Measurements from ENCODE around the gene SLC24A3.

Gene SLC24A3

GRCh38 chr20:19552221-19553180, 340.1 kb downstream of the SLC24A3 start:
- DNase-seq (ENCODE audit: low read depth): peak; percentile 30
- TF ChIP-seq CTCF (IDR thresholded peaks at IDR 0.05; ENCODE audit: insufficient read depth, low read depth, low read length, missing control alignments): no peak
- no peak overlapping the region for H3K4me3 ChIP-seq (ENCODE audit: low read length)

GRCh38 chr20:19554666-19555065, 342.2 kb downstream of the SLC24A3 start:
- no peak overlapping the region for H3K4me3 ChIP-seq (ENCODE audit: low read length)
- TF ChIP-seq CTCF (IDR thresholded peaks at IDR 0.05; ENCODE audit: insufficient read depth, low read depth, low read length, missing control alignments): no peak
- no peak for DNase-seq (ENCODE audit: low read depth)

GRCh38 chr20:19555726-19556125, 343.3 kb downstream of the SLC24A3 start:
- no peak overlapping the region for H3K4me3 ChIP-seq (ENCODE audit: low read length)
- no peak for TF ChIP-seq CTCF (IDR thresholded peaks at IDR 0.05; ENCODE audit: insufficient read depth, low read depth, low read length, missing control alignments)
- no peak for DNase-seq (ENCODE audit: low read depth)

GRCh38 chr20:19557291-19557690, 344.8 kb downstream of the SLC24A3 start:
- H3K4me3 ChIP-seq (ENCODE audit: low read length): no peak overlapping the region
- DNase-seq (ENCODE audit: low read depth): no peak
- no peak for TF ChIP-seq CTCF (IDR thresholded peaks at IDR 0.05; ENCODE audit: insufficient read depth, low read depth, low read length, missing control alignments)

- TF ChIP-seq CTCF (IDR thresholded peaks at IDR 0.05; ENCODE audit: insufficient read depth, low read depth, low read length, missing control alignments): no peak
- no peak overlapping the region for H3K4me3 ChIP-seq (ENCODE audit: low read length)
- DNase-seq (ENCODE audit: low read depth): no peak
Observed at GRCh38 chr20:19560881-19561480, 348.5 kb downstream of the SLC24A3 start.

GRCh38 chr20:19562426-19562825, 350.0 kb downstream of the SLC24A3 start:
- H3K4me3 ChIP-seq (ENCODE audit: low read length): no peak overlapping the region
- no peak for TF ChIP-seq CTCF (IDR thresholded peaks at IDR 0.05; ENCODE audit: insufficient read depth, low read depth, low read length, missing control alignments)
- DNase-seq (ENCODE audit: low read depth): no peak
